ENCODE results near the gene SHQ1.
"Not testable (repeated sequence)": the region's sequence is repeated elsewhere in the genome, so short reads cannot be mapped to it uniquely, and the experiment has no call there.

Gene SHQ1

GRCh38 chr3:72798552-72799195 is 49.6 kb downstream of the SHQ1 start:
- DNase-seq: no peak

DNA sequence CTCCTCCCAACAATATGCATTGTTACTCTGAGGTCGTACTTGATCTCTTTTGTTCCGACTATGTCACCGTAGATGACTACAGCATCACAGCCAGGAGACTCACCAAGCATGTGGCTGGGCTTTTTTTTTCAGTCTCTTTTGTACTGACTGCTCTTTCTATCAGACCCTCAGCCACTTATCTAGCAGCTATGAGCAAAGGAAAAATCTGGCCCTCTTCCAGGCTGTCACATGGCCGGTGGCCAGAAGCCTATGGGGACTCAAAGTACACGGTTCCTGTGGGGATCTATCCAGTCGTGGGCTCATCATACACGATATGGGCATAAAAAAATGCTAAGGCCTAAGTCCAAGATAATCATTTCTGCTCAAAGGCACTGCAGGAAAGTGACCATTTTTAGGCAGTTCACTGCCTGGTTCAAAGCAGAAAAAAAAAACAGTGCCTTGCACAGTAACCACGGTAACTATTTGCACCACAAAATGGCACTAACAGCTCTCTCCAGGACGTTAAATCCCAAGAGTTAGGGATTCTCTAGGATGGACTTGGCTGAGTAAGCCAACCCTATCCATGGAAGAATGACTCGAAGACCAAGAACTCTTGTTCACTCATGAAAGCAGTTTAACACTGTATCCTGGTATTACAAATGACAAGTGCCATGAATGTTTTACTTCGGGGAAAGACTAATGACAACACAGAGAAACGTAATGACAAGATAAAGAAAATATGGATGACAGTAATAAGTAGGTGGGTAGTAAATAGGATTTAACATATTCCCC is 50.3 kb downstream of the SHQ1 start:
- DNase-seq: peak; percentile 27

GRCh38 chr3:72794079-72794478 is 54.2 kb downstream of the SHQ1 start:
- no peak for DNase-seq

DNA sequence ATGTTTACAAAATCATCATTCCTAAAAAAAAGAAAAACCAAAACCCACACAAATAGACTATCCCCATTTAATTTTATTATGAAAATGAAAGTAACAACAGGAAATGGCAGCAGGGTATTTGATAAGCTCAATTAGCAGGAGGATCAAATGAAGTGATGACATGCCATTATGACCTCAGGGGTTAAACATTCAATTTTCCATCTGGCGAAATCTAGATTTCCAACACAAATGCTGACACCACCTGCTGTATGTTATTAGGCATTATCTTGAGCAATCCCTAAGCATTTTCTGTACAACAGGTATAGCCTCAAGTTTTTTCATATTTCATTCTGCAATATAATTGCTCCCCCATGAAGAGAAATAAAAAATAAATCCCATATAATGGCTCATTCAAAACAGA is 57.1 kb downstream of the SHQ1 start:
- no peak for DNase-seq

DNA sequence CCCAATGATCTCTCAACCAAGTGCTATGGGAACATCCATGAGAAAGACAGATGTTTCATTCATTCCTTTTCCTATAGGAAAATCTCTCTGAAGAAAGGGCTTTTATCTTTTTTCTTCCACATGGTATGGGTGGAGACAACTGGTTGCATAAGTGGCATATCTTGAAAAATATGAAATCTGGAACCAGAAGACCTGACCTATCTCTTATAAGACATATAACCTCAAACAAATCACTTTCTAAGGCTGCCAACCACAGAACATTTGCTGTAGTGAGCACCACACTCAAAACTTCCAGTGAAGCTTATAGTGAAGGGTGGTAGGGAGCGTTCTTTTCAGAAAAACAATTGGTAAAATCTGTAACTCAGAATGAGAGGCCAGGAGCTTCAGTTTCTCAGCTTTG is 58.5 kb downstream of the SHQ1 start:
- no peak for DNase-seq

DNA sequence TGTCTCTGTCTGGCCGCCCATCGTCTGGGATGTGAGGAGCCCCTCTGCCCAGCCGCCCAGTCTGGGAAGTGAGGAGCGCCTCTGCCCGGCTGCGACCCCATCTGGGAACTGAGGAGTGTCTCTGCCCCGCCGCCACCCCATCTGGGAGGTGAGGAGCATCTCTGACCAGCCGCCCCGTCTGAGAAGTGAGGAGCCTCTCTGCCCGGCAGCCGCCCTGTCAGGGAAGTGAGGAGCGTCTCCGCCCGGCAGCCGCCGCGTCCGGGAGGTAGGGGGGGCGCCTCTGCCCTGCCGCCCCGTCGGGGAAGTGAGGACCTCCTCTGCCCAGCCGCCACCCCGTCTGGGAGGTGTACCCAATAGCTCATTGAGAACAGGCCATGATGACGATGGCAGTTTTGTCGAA is 60.0 kb downstream of the SHQ1 start:
- not testable (repeated sequence) for DNase-seq

- DNase-seq: no peak
Observed at GRCh38 chr3:72786668-72787067, 61.6 kb downstream of the SHQ1 start.

DNA sequence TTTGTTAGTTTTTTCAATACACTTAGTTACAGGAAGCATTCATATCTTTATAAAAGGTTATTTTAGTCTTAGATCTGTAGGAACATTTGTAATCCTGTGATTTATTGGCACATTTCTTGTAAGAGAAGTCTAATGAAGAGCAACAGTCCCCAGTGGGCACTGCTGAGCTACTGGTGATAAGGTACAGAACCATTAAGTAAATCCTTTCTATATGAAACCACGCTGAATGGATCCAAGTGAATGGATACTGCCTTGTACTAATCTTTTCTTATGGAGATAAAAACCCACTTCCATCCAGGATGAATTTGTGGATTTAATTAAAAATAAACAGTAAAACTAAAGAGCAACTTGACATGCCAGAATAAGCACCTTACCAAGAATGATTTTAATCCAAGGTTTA is 64.0 kb downstream of the SHQ1 start:
- DNase-seq: no peak

DNA sequence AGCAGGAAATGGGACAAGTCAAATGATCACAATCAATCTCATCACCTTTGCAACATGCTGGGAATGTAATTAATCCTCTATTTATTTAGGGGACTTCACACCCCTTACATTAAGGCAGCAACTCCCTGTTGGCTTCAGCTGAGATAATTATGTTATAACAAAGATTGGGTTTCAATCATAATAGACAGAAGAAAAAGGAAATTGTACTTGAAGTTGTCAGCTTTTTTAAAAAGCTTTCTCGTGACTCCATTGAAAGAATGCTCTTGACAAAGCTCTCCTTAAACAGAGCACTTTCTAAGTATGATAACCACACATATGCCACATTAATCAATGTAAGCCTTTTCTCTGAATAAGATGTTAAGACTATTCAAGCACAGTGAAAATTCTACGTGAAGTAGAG is 65.7 kb downstream of the SHQ1 start:
- no peak for DNase-seq

- no peak for DNase-seq
Observed at GRCh38 chr3:72769758-72770540, 78.3 kb downstream of the SHQ1 start.

GRCh38 chr3:72768936-72769335 is 79.3 kb downstream of the SHQ1 start:
- DNase-seq: no peak

DNA sequence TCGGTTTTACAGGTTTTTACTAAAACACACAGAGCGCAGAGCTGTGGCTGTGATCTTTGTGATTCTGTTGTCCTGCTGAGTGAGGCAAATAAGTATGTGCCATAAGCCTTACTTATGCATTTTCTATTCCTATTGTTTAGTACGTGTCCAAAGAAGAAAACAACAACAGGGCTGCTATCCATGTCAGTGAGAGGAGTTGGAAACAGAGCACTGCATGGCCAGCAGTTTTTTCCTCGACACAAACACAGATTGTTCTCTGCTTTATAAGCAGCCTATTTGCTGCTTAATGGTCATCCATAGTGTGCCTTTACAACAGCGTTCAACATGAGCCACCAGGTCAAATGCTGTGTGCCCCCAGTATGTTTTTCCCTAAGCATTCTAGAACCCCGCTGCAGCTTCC is 79.8 kb downstream of the SHQ1 start:
- DNase-seq: no peak

- DNase-seq: no peak
Observed at GRCh38 chr3:72768006-72768441, 80.2 kb downstream of the SHQ1 start.

DNA sequence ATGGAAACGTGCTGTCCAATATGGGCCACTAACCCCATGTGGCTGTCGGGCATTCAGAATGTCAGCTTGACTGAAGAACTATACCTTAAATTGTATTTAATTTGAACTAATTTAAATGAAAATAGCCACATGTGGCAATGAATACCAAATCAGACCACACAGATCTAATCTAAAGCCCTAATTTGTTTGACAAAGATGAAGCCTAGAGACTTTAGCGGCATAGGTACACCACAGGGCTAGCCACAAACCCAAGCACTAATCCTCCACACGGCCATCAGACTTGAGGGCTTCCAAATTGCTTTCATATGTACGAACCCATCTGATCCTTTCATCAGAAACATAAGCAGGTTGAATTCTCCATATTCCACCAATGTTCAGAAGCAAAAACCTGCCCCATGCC is 81.4 kb downstream of the SHQ1 start:
- no peak for DNase-seq

DNA sequence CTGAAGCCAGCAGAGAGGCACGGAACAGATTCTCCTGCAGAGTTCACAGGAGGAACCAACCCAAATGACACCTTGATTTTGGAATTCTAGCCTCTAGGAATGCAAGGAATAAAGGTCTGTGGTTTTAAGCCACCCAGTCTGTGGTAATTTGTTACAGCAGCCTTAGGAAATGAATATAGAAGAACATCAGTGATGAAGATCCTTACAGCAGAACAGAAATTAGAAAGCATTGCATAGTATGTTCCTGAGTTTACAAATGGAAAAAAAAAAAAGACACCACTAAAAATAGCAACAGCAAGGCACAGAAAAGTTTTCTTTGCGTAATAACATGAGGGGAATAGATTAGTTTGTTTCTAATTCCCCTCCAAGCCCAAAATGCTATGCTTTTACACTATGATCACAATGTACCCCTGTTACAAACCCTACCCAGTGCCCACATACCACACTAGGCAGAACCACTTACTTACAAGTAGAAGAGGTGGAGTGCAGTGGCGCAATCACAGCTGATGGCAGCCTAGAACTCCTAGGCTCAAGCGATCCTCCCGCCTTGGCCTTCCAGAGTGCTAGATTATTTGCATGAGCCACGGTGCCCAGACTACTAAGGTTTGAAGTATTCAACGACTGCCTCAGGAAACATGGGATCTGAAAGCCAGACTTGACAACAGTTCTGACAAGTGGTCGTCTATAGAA is 84.3 kb downstream of the SHQ1 start:
- no peak for DNase-seq

GRCh38 chr3:72761410-72761809 is 86.8 kb downstream of the SHQ1 start:
- DNase-seq: no peak

- DNase-seq: no peak
Observed at GRCh38 chr3:72760225-72760624, 88.0 kb downstream of the SHQ1 start.

- no peak for DNase-seq
Observed at GRCh38 chr3:72756900-72757299, 91.3 kb downstream of the SHQ1 start.

DNA sequence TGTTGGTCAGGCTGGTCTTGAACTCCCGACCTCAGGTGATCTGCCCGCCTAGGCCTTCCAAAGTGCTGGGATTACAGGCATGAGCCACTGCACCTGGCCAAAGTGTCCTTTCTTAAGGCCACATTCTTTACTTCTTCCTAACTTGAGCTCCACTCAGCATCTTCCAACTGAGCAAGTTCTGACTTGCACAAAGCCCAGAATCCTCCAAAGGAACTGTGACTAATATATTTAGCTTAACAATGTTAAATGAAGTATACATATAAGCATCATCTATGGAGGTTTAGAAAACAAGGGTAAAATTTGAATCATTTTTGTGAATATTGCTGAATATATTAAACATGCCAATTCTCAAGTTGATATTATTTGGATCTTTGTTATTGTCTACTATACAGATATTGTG is 93.7 kb downstream of the SHQ1 start:
- DNase-seq: no peak

- DNase-seq: no peak
Observed at GRCh38 chr3:72753495-72753894, 94.8 kb downstream of the SHQ1 start.

DNA sequence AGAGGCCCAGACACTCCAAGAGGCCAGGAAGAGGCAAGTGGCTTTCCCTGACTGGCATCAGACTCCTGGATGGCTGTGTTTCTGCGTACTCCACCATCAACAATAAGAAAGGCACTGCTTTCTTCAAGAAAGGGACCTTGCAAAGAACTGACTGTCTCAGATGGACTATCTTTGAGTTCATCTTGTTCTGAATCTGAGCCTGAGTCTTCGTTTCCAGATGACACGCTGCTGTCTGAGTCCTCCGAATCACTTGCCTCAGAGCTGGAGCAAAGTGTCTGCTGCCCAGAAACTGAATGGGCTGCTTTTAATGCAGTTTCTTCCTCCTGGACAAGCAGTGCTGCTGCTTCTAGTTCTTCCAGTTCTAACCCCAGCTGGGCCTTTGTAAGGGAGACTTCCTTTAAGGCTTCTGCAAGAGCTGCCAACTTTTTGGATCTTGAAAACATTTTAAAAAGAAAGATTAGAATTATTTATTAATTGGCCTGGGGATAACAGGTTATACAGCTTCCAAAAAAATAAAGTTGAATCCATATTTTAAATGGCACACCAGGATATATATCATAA is 97.8 kb downstream of the SHQ1 start:
- no peak for DNase-seq

GRCh38 chr3:72748659-72749058 is 99.6 kb downstream of the SHQ1 start:
- no peak for DNase-seq

Data from NCI-H774 (cell line).